Measurements from ENCODE around the gene MRPL50. TPM values are rescaled to one million over a fixed set of nuclear protein-coding genes. Genes with fewer than 3 reads are reported as not detected.
A peak's percentile ranks its signal among the peaks of the same experiment; 100 is the strongest.

Gene MRPL50
- total RNA-seq, 1 donor from 2014 or later = 11.9 TPM

DNA sequence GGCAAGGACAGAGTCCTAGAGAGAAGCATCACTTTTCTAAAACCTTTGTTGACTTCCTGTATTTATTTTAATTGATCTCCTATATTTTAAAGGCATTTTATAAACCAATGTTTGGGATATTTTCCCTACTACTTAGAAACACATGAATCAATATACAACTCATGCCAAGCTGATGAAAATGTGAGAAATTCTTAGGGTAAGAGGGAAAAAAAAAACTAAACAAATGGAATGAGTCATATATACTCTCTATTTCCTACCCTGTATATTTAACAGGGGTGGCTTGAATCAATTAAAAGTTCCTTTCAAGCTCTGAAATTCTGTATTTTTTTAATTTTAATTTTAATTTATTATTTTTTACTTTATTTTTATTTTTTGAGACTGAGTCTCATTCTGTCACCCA, 33.2 kb downstream of the MRPL50 start:
- no peak overlapping the region for H3K4me3 Mint-ChIP-seq (ENCODE audit: unreplicated experiment)
- peak; percentile 17 for DNase-seq (ENCODE audit: low read depth)
- H3K4me2 ChIP-seq (ENCODE audit: low read length) = no peak overlapping the region
- H3K27me3 Mint-ChIP-seq (ENCODE audit: low read depth, unreplicated experiment) = no peaks in the 10 kb centered on the region
- H3K4me3 ChIP-seq (ENCODE audit: insufficient read depth, low read depth, low read length) = no peak overlapping the region
- no peak overlapping the region for H3K27ac ChIP-seq (ENCODE audit: low read depth, low read length)
- no peak overlapping the region for H3K9ac ChIP-seq (ENCODE audit: low read length)
- H3K4me1 Mint-ChIP-seq (ENCODE audit: low read depth, unreplicated experiment) = peaks cover 33% of the 10 kb centered on the region
- no peaks in the 10 kb centered on the region for H4K20me1 ChIP-seq (ENCODE audit: insufficient read depth, low read length)
- no peaks in the 10 kb centered on the region for H3K79me2 ChIP-seq (ENCODE audit: insufficient read depth, low read length)
- H3K4me1 ChIP-seq (ENCODE audit: insufficient read depth, low read length) = peaks cover 13% of the 10 kb centered on the region
- no peaks in the 10 kb centered on the region for H3K9me3 ChIP-seq (ENCODE audit: insufficient read depth, low read depth, low read length)
- no peaks in the 10 kb centered on the region for H3K27me3 ChIP-seq (ENCODE audit: insufficient read depth, low read length)
- FAIRE-seq = no peak
- H3K36me3 Mint-ChIP-seq (ENCODE audit: low read depth, unreplicated experiment) = peaks cover 7% of the 10 kb centered on the region
- no peak overlapping the region for H2AFZ ChIP-seq (ENCODE audit: low read depth, low read length)
- TF ChIP-seq, protein P1, sequence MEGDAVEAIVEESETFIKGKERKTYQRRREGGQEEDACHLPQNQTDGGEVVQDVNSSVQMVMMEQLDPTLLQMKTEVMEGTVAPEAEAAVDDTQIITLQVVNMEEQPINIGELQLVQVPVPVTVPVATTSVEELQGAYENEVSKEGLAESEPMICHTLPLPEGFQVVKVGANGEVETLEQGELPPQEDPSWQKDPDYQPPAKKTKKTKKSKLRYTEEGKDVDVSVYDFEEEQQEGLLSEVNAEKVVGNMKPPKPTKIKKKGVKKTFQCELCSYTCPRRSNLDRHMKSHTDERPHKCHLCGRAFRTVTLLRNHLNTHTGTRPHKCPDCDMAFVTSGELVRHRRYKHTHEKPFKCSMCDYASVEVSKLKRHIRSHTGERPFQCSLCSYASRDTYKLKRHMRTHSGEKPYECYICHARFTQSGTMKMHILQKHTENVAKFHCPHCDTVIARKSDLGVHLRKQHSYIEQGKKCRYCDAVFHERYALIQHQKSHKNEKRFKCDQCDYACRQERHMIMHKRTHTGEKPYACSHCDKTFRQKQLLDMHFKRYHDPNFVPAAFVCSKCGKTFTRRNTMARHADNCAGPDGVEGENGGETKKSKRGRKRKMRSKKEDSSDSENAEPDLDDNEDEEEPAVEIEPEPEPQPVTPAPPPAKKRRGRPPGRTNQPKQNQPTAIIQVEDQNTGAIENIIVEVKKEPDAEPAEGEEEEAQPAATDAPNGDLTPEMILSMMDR (IDR thresholded peaks at IDR 0.05; ENCODE audit: insufficient read depth, low read depth, low read length) = no peak
- no peak for TF ChIP-seq EZH2 (IDR thresholded peaks at IDR 0.05; ENCODE audit: insufficient read depth, low read length)
- no peaks in the 10 kb centered on the region for H3K9me3 Mint-ChIP-seq (ENCODE audit: unreplicated experiment)
- H3K27ac Mint-ChIP-seq (ENCODE audit: unreplicated experiment) = peak overlapping the region; percentile 50
- H3K36me3 ChIP-seq (ENCODE audit: insufficient read depth, low read length) = no peaks in the 10 kb centered on the region

DNA sequence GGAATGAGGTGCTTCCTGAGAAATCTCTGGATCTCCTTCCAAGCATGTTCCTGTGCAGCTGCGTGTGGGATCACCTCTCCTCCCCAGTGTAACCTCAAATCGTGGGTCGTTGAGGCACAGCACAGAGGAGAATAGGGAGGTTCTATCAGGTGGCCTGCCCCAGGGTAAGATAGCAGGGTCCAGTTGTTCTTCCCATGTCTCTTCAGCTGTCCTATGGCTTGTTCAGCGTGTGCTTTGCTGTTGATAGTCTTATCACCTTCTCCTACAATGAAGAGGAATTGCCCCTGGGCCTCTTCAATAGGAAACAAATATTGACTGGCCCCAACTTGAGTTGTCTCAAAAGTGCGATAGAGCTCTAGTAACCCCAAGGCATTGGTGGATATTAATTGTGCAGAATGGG, 36.0 kb downstream of the MRPL50 start:
- H3K36me3 Mint-ChIP-seq (ENCODE audit: low read depth, unreplicated experiment) = peaks cover 7% of the 10 kb centered on the region
- Histone ChIP-seq H3K4me3 (ENCODE audit: insufficient read depth, low read depth, low read length) (no peak overlapping the region), H3K79me2 (ENCODE audit: insufficient read depth, low read length) (no peaks in the 10 kb centered on the region), H3K4me2 (ENCODE audit: low read length) (no peak overlapping the region), H4K20me1 (ENCODE audit: insufficient read depth, low read length) (no peaks in the 10 kb centered on the region), H3K4me1 (ENCODE audit: insufficient read depth, low read length) (peaks cover 6% of the 10 kb centered on the region), H3K36me3 (ENCODE audit: insufficient read depth, low read length) (no peaks in the 10 kb centered on the region), H3K27ac (ENCODE audit: low read depth, low read length) (no peak overlapping the region), H3K9me3 (ENCODE audit: insufficient read depth, low read depth, low read length) (no peaks in the 10 kb centered on the region), H2AFZ (ENCODE audit: low read depth, low read length) (no peak overlapping the region), H3K27me3 (ENCODE audit: insufficient read depth, low read length) (no peaks in the 10 kb centered on the region), H3K9ac (ENCODE audit: low read length) (no peak overlapping the region)
- H3K4me3 Mint-ChIP-seq (ENCODE audit: unreplicated experiment) = no peak overlapping the region
- FAIRE-seq = no peak
- TF ChIP-seq, protein P1 (IDR thresholded peaks at IDR 0.05; ENCODE audit: insufficient read depth, low read depth, low read length) = no peak
- no peak for TF ChIP-seq EZH2 (IDR thresholded peaks at IDR 0.05; ENCODE audit: insufficient read depth, low read length)
- H3K27ac Mint-ChIP-seq (ENCODE audit: unreplicated experiment) = no peak overlapping the region
- H3K27me3 Mint-ChIP-seq (ENCODE audit: low read depth, unreplicated experiment) = no peaks in the 10 kb centered on the region
- H3K4me1 Mint-ChIP-seq (ENCODE audit: low read depth, unreplicated experiment) = peaks cover 23% of the 10 kb centered on the region
- DNase-seq (ENCODE audit: low read depth) = no peak
- no peaks in the 10 kb centered on the region for H3K9me3 Mint-ChIP-seq (ENCODE audit: unreplicated experiment)

DNA sequence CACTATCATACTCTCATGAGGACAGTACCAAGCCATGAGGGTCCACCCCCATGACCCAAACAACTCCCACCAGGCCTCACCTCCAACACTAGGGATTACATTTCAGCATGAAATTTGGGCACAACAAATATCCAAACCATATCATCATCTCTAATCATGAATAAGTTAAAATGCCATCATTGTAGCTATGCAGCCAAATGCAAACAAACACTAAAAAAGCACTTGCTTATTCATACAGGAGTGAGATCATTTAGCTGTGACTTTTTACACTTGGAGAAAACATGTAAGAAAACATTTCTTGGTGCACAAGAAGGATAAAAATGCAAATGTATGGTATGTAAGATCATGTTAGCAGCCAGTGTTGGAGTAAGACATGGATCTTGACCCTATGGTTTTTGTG, 37.8 kb downstream of the MRPL50 start:
- no peak overlapping the region for H3K4me3 ChIP-seq (ENCODE audit: insufficient read depth, low read depth, low read length)
- no peak for TF ChIP-seq EZH2 (IDR thresholded peaks at IDR 0.05; ENCODE audit: insufficient read depth, low read length)
- TF ChIP-seq, protein P1 (IDR thresholded peaks at IDR 0.05; ENCODE audit: insufficient read depth, low read depth, low read length) = no peak
- H3K27me3 Mint-ChIP-seq (ENCODE audit: low read depth, unreplicated experiment) = no peaks in the 10 kb centered on the region
- H3K4me3 Mint-ChIP-seq (ENCODE audit: unreplicated experiment) = no peak overlapping the region
- H3K36me3 ChIP-seq (ENCODE audit: insufficient read depth, low read length) = no peaks in the 10 kb centered on the region
- H3K27me3 ChIP-seq (ENCODE audit: insufficient read depth, low read length) = no peaks in the 10 kb centered on the region
- H3K9me3 ChIP-seq (ENCODE audit: insufficient read depth, low read depth, low read length) = no peaks in the 10 kb centered on the region
- H4K20me1 ChIP-seq (ENCODE audit: insufficient read depth, low read length) = no peaks in the 10 kb centered on the region
- no peak overlapping the region for H2AFZ ChIP-seq (ENCODE audit: low read depth, low read length)
- no peaks in the 10 kb centered on the region for H3K79me2 ChIP-seq (ENCODE audit: insufficient read depth, low read length)
- no peak overlapping the region for H3K27ac ChIP-seq (ENCODE audit: low read depth, low read length)
- H3K4me1 Mint-ChIP-seq (ENCODE audit: low read depth, unreplicated experiment) = peaks cover 10% of the 10 kb centered on the region
- no peak overlapping the region for H3K4me2 ChIP-seq (ENCODE audit: low read length)
- H3K9ac ChIP-seq (ENCODE audit: low read length) = no peak overlapping the region
- peaks cover 7% of the 10 kb centered on the region for H3K36me3 Mint-ChIP-seq (ENCODE audit: low read depth, unreplicated experiment)
- H3K4me1 ChIP-seq (ENCODE audit: insufficient read depth, low read length) = no peaks in the 10 kb centered on the region
- no peak overlapping the region for H3K27ac Mint-ChIP-seq (ENCODE audit: unreplicated experiment)
- no peak for FAIRE-seq
- peaks cover 6% of the 10 kb centered on the region for H3K9me3 Mint-ChIP-seq (ENCODE audit: unreplicated experiment)
- DNase-seq (ENCODE audit: low read depth) = no peak

All from astrocyte (in vitro differentiated cells and primary cell).